Measurements from ENCODE around the gene HDHD2.
"Not testable (repeated sequence)": the region's sequence is repeated elsewhere in the genome, so short reads cannot be mapped to it uniquely, and the experiment has no call there.

The HDHD2 gene

GRCh38 chr18:47150029-47150823, at the start of gene HDHD2:
Gene HDHD2 (minus strand): TSS chr18:47150500. CDS start chr18:47136439, 14,061 bp downstream.
- peak; percentile 15 for DNase-seq (ENCODE audit: low read depth, low spot score)

- DNase-seq (ENCODE audit: low read depth, low spot score) = not testable (repeated sequence)
These were observed 45.7 kb upstream of the HDHD2 start for GRCh38 chr18:47195961-47196360.

- no peak for DNase-seq (ENCODE audit: low read depth, low spot score)
These were observed 41.7 kb upstream of the HDHD2 start for GRCh38 chr18:47191961-47192360.

- no peak for DNase-seq (ENCODE audit: low read depth, low spot score)
These were observed 37.4 kb upstream of the HDHD2 start for GRCh38 chr18:47187721-47188120.

GRCh38 chr18:47184419-47185050, 34.2 kb upstream of the HDHD2 start:
- no peak for DNase-seq (ENCODE audit: low read depth, low spot score)

GRCh38 chr18:47182156-47182555, 31.9 kb upstream of the HDHD2 start:
- DNase-seq (ENCODE audit: low read depth, low spot score) = not testable (repeated sequence)

- no peak for DNase-seq (ENCODE audit: low read depth, low spot score)
These were observed 30.5 kb upstream of the HDHD2 start for GRCh38 chr18:47180765-47181164.

GRCh38 chr18:47179520-47179919, 29.2 kb upstream of the HDHD2 start:
- no peak for DNase-seq (ENCODE audit: low read depth, low spot score)

- DNase-seq (ENCODE audit: low read depth, low spot score) = no peak
These were observed 25.7 kb upstream of the HDHD2 start, which contains the start of gene IER3IP1 for GRCh38 chr18:47175898-47176575. Gene IER3IP1 (minus strand): TSS chr18:47176364. CDS start chr18:47176277, 87 bp downstream.

- no peak for DNase-seq (ENCODE audit: low read depth, low spot score)
These were observed 25.1 kb upstream of the HDHD2 start for GRCh38 chr18:47175283-47175897.

GRCh38 chr18:47174545-47175116, 24.3 kb upstream of the HDHD2 start:
- no peak for DNase-seq (ENCODE audit: low read depth, low spot score)

- DNase-seq (ENCODE audit: low read depth, low spot score) = no peak
These were observed 22.2 kb upstream of the HDHD2 start for GRCh38 chr18:47172476-47172875.

GRCh38 chr18:47168913-47169312, 18.6 kb upstream of the HDHD2 start:
- no peak for DNase-seq (ENCODE audit: low read depth, low spot score)

- no peak for DNase-seq (ENCODE audit: low read depth, low spot score)
These were observed 18.2 kb upstream of the HDHD2 start for GRCh38 chr18:47168509-47168908.

GRCh38 chr18:47166294-47166693, 16.0 kb upstream of the HDHD2 start:
- DNase-seq (ENCODE audit: low read depth, low spot score) = no peak

- no peak for DNase-seq (ENCODE audit: low read depth, low spot score)
These were observed 12.9 kb upstream of the HDHD2 start for GRCh38 chr18:47163241-47163640.

- no peak for DNase-seq (ENCODE audit: low read depth, low spot score)
These were observed 10.0 kb upstream of the HDHD2 start for GRCh38 chr18:47160256-47160655.

GRCh38 chr18:47158404-47158803, 8.1 kb upstream of the HDHD2 start:
- DNase-seq (ENCODE audit: low read depth, low spot score) = not testable (repeated sequence)

GRCh38 chr18:47151439-47151838, 1.1 kb upstream of the HDHD2 start:
- DNase-seq (ENCODE audit: low read depth, low spot score) = no peak

GRCh38 chr18:47150824-47151366, 595 bp upstream of the HDHD2 start:
- no peak for DNase-seq (ENCODE audit: low read depth, low spot score)

- no peak for DNase-seq (ENCODE audit: low read depth, low spot score)
These were observed 757 bp downstream of the HDHD2 start for GRCh38 chr18:47149457-47150028.
